PC-3 (cell line): Measurements from ENCODE around the gene GOSR1.

Experiments used
- CTCF ChIP-seq: fragments of 300-600 bp; sonication (generic); conservative IDR thresholded peaks from 2 replicates; pipeline ENCODE4 v1.5.1; 2017; ENCODE audit warnings: antibody characterized with exemption, low read depth, mild to moderate bottlenecking, low read length
- EZH2 ChIP-seq: fragments of 300-600 bp; sonication (generic); IDR thresholded peaks from one replicate; pipeline ENCODE4 v1.6.1; 2017; ENCODE audit warnings: antibody characterized with exemption, mild to moderate bottlenecking, low read length; ENCODE audit not compliant: unreplicated experiment

DNA sequence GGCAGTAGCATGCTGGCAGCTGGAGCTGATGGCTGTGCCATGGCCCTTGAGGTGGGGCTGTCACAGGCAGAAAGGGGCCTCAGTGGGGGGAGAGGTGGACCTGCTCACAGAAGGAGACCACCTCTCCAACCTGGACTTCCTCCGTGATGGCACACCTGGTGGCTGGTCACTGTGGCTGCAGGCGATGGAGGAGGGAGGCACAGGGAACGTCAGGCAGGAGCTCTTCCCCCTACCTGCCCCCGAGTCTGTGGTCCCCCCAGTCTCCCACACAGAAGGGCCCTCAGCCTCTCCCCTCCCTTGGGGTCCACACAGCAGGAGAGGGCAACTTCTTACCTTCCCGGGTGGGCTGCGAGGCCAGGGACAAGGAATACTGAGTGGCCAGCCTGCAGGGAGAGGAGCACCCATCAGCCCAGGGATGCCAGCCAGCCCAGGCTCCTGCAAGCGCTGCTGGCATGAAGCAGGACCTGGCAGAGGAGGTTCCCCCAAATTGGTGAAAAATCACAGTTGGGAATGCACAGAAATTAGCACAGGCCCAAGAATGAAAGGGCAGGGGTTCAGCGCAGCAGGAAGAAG lies 96.5 kb downstream of the GOSR1 start:
- TF ChIP-seq CTCF, result no peak
- no peak for TF ChIP-seq EZH2
